Stimulated activated CD8-positive, alpha-beta memory T cell treated with anti-CD3 and anti-CD28 coated beads, Interleukin-4, amount 100 ng/mL, for 48 hours (primary cell): ENCODE results near the gene PRKX.
"Not testable (repeated sequence)": the region's sequence is repeated elsewhere in the genome, so short reads cannot be mapped to it uniquely, and the experiment has no call there.

Source experiments
- DNase-seq: peaks from one replicate; pipeline ENCODE4 v3.0.0-alpha.2; 2020

Gene PRKX

DNA sequence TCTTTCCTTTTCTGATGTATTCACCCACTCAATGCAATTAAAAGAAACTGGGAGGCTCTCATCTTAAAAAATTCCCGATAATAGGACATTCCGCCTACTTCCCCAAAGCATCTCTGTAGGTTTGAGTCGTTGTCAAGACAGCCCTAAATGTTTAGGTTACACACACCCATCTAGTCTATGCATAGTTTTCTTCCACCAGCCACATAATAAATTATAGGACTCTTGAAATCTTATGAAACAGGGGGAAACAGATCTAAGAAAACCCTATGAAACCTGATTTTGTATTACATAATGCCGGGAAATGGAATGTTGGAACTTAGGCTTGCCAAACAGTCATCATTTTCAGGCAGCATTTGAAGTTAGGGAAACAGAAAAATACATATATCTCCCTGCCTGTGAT, 150.0 kb downstream of the PRKX start:
- no peak for DNase-seq

DNA sequence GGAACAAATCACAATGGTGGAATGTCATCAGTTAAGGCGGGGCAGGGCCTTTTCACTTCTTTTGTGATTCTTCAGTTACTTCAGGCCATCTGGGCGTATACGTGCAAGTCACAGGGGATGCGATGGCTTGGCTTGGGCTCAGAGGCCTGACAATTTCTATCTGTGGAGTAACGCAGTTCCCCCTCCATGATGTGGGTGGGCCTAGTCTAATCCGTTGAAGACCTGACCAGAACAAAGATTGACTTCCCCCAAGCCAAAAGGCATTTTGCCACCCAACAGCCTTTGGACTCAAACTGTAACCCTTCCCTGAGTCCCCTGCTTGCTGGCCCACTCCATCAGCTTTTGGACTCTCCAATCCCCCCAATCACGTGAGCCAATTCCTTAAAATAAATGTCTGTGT, 153.4 kb downstream of the PRKX start:
- not testable (repeated sequence) for DNase-seq
